ENCODE results near the gene DEPDC1. TPM values are rescaled to one million over a fixed set of nuclear protein-coding genes. Genes with fewer than 3 reads are reported as not detected.

DEPDC1 gene
- total RNA-seq, 1 experiment from 2014 or later, result 74.0 TPM

DNA sequence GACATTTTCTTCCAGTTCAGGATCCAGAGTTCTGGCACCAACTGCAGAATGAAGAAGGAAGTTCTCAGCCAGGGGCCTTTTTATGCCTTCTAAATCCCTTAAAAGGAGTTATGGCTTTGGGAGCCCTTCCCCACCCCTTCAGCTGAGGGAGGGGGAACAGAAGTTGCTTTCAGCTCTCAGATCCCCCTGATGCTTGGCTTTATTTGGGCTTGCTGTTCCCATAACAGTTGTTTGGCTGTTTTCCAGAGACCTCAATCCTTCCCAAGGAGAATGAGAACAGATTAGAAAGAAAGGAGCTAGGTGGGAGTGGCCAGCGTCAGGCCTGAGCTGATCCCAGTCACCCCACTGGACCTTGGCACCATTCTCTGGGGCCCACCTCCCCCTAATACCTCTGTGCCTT, 47.0 kb downstream of the DEPDC1 start, which contains the start of gene RPE65:
RPE65 (minus strand) TSS at position 54 of the 400 bp plus-strand sequence; CDS start at position 5, 49 bp downstream.
- Histone ChIP-seq H3K4me3 (no peak within 1 kb of the TSS), H3K9me2 (ENCODE audit: insufficient read depth) (no peaks in the 10 kb centered on the region), H3K36me3 (ENCODE audit: low read depth) (no peaks in the 10 kb centered on the region), H3K4me2 (no peak within 1 kb of the TSS), H2AFZ (no peak within 1 kb of the TSS), H3K27me3 (ENCODE audit: insufficient read depth, low read depth) (no peaks in the 10 kb centered on the region), H3F3A (ENCODE audit: insufficient read depth, low read depth) (peaks cover 18% of the 10 kb centered on the region), H3K79me2 (ENCODE audit: low read depth) (no peaks in the 10 kb centered on the region), H3K4me1 (replicated peaks; ENCODE audit: insufficient read depth) (peaks cover 20% of the 10 kb centered on the region), H3K9me3 (ENCODE audit: insufficient read depth, low read depth) (no peaks in the 10 kb centered on the region), H4K20me1 (ENCODE audit: insufficient read depth) (no peaks in the 10 kb centered on the region), H3K27ac (no peak within 1 kb of the TSS)
- POLR2A ChIA-PET (ENCODE audit: unreplicated experiment), result no interaction called here
- CTCF ChIA-PET, result no interaction called here
- intact Hi-C loops (cut with micrococcal nuclease; ENCODE audit: unreplicated experiment), result no loop called here
- DNase-seq, result peak in 1 of 2 experiments; percentile 26
- TF ChIP-seq, protein P1, sequence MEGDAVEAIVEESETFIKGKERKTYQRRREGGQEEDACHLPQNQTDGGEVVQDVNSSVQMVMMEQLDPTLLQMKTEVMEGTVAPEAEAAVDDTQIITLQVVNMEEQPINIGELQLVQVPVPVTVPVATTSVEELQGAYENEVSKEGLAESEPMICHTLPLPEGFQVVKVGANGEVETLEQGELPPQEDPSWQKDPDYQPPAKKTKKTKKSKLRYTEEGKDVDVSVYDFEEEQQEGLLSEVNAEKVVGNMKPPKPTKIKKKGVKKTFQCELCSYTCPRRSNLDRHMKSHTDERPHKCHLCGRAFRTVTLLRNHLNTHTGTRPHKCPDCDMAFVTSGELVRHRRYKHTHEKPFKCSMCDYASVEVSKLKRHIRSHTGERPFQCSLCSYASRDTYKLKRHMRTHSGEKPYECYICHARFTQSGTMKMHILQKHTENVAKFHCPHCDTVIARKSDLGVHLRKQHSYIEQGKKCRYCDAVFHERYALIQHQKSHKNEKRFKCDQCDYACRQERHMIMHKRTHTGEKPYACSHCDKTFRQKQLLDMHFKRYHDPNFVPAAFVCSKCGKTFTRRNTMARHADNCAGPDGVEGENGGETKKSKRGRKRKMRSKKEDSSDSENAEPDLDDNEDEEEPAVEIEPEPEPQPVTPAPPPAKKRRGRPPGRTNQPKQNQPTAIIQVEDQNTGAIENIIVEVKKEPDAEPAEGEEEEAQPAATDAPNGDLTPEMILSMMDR (conservative IDR thresholded peaks at IDR 0.05), result no peak
- TF ChIP-seq EZH2 (IDR thresholded peaks at IDR 0.05; ENCODE audit: low read depth), result no peak
- BruUV-seq (replicated peaks), result no TSS peak

DNA sequence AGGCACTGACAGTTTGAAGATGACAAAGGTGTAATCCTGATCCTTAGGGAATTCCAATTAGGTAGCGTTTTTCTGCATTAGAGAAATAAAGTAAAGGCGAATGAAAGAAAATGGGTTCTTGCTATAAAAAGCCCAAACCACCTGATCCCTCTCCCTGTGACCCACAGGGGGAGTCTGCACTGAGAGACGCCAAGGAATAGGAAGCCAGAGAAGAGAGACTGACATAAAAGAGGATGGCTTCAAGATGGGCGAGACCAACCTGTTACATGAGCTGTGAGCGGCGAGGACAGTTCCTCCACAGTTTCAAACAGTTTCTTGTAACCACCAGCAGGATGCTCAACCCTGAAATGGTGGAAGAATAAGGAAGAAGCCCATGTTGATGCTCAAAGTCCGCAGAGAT, 48.5 kb downstream of the DEPDC1 start:
- Histone ChIP-seq H3K9me2 (ENCODE audit: insufficient read depth) (no peaks in the 10 kb centered on the region), H3K36me3 (ENCODE audit: low read depth) (no peaks in the 10 kb centered on the region), H3K4me3 (no peak overlapping the region), H3K27me3 (ENCODE audit: insufficient read depth, low read depth) (no peaks in the 10 kb centered on the region), H3K27ac (no peak overlapping the region), H3F3A (ENCODE audit: insufficient read depth, low read depth) (peaks cover 12% of the 10 kb centered on the region), H3K4me2 (no peak overlapping the region), H3K79me2 (ENCODE audit: low read depth) (no peaks in the 10 kb centered on the region), H3K4me1 (replicated peaks; ENCODE audit: insufficient read depth) (peaks cover 12% of the 10 kb centered on the region), H3K9me3 (ENCODE audit: insufficient read depth, low read depth) (no peaks in the 10 kb centered on the region), H2AFZ (no peak overlapping the region), H4K20me1 (ENCODE audit: insufficient read depth) (no peaks in the 10 kb centered on the region)
- no TSS peak for BruUV-seq (replicated peaks)
- ChIA-PET CTCF (no interaction called here), POLR2A (ENCODE audit: unreplicated experiment) (no interaction called here)
- intact Hi-C loops (cut with micrococcal nuclease; ENCODE audit: unreplicated experiment), result no loop called here
- DNase-seq, result peak in 1 of 2 experiments; percentile 11
- TF ChIP-seq, protein P1 (conservative IDR thresholded peaks at IDR 0.05), result no peak
- no peak for TF ChIP-seq EZH2 (IDR thresholded peaks at IDR 0.05; ENCODE audit: low read depth)

DNA sequence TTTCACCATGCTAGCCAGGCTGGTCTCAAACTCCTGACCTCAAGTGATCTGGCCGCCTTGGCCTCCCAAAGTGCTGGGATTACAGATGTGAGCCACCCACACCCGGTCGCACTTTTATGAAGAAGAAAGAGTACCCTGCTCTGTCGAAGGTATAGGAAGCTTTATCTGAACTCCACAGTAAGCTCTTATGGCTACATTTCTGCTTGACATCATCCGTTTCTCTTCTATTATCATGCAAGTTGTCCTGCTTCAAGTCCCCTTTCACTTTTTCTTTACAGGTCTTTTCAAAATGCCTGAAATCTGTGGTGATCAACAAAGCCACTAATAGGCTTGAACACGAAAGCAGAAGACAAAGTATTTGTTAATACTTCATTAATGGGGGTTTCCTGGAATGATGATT, 51.2 kb downstream of the DEPDC1 start:
- Histone ChIP-seq H3K27ac (no peak overlapping the region), H3K36me3 (ENCODE audit: low read depth) (no peaks in the 10 kb centered on the region), H2AFZ (no peak overlapping the region), H3K79me2 (ENCODE audit: low read depth) (no peaks in the 10 kb centered on the region), H3K27me3 (ENCODE audit: insufficient read depth, low read depth) (no peaks in the 10 kb centered on the region), H4K20me1 (ENCODE audit: insufficient read depth) (no peaks in the 10 kb centered on the region), H3K9me2 (ENCODE audit: insufficient read depth) (no peaks in the 10 kb centered on the region), H3K9me3 (ENCODE audit: insufficient read depth, low read depth) (no peaks in the 10 kb centered on the region), H3K4me1 (replicated peaks; ENCODE audit: insufficient read depth) (no peaks in the 10 kb centered on the region), H3K4me3 (no peak overlapping the region), H3K4me2 (no peak overlapping the region), H3F3A (ENCODE audit: insufficient read depth, low read depth) (no peaks in the 10 kb centered on the region)
- peak in 1 of 2 experiments; percentile 33 for DNase-seq
- ChIA-PET POLR2A (ENCODE audit: unreplicated experiment) (interaction anchor here (0.5 kb wide), 1 partner anchor 913 kb away, joined by 5 read pairs; no protein-coding TSS in a partner anchor), CTCF (no interaction called here)
- BruUV-seq (replicated peaks), result no TSS peak
- intact Hi-C loops (cut with micrococcal nuclease; ENCODE audit: unreplicated experiment), result no loop called here
- TF ChIP-seq EZH2 (IDR thresholded peaks at IDR 0.05; ENCODE audit: low read depth), result no peak
- TF ChIP-seq, protein P1 (conservative IDR thresholded peaks at IDR 0.05), result no peak
